ENCODE measurements around the gene ESF1. TPM values are rescaled to one million over a fixed set of nuclear protein-coding genes. Genes with fewer than 3 reads are reported as not detected.

Gene ESF1
- total RNA-seq, 1 donor from 2014 or later = 17.4 TPM

DNA sequence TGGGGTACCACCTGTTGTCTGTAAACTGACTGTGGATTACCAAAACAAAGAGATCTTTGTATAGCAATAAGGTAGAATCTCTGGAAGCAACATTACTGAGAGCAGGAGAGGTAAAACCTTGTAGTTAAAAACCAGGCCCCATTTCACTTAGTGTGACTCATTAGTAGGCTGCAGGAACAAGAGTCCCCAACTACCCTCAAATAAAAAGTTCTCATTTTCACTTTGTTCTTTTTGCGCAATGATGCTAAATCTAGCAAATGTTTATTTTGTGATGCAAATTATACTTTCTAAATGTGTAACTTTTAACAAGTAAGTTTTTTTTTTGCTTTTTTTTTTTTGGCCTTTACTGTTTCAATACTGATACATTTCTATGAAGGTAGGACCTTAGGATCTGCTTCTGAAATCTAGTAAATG lies 67.1 kb downstream of the ESF1 start:
- Mint-ChIP-seq H3K9me3 (no peaks in the 10 kb centered on the region), H3K4me1 (no peaks in the 10 kb centered on the region), H3K36me3 (peaks cover 37% of the 10 kb centered on the region), H3K4me3 (no peak overlapping the region), H3K27me3 (ENCODE audit: low read depth) (no peaks in the 10 kb centered on the region), H3K27ac (no peak overlapping the region)
- DNase-seq (ENCODE audit: low spot score in 2 of 2, unreplicated experiment in 2 of 2) = no peak
- TF ChIP-seq, protein P1, sequence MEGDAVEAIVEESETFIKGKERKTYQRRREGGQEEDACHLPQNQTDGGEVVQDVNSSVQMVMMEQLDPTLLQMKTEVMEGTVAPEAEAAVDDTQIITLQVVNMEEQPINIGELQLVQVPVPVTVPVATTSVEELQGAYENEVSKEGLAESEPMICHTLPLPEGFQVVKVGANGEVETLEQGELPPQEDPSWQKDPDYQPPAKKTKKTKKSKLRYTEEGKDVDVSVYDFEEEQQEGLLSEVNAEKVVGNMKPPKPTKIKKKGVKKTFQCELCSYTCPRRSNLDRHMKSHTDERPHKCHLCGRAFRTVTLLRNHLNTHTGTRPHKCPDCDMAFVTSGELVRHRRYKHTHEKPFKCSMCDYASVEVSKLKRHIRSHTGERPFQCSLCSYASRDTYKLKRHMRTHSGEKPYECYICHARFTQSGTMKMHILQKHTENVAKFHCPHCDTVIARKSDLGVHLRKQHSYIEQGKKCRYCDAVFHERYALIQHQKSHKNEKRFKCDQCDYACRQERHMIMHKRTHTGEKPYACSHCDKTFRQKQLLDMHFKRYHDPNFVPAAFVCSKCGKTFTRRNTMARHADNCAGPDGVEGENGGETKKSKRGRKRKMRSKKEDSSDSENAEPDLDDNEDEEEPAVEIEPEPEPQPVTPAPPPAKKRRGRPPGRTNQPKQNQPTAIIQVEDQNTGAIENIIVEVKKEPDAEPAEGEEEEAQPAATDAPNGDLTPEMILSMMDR (IDR thresholded peaks at IDR 0.05; ENCODE audit: unreplicated experiment) = no peak

DNA sequence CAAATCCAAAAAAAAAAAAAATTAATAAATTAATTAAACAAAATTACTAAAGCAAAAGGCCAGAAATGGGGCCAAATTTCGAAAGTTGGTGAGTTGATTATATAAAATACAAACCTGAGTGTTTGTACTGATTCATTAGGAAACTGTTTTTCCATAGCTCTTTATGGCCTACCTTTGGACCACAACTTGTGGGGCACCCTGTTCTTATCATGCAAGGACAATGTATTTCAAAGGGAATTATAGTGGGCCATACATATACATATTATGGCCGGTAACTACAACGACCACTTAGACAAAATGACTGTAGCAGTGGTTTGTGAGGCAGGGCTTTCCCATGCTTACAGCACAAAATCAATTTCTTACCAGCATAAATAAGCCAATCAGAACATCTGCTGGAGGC lies 69.5 kb downstream of the ESF1 start:
- Mint-ChIP-seq H3K4me1 (no peaks in the 10 kb centered on the region), H3K27ac (no peak overlapping the region), H3K36me3 (peaks cover 47% of the 10 kb centered on the region), H3K27me3 (ENCODE audit: low read depth) (no peaks in the 10 kb centered on the region), H3K9me3 (peaks cover 11% of the 10 kb centered on the region), H3K4me3 (no peak overlapping the region)
- TF ChIP-seq, protein P1 (IDR thresholded peaks at IDR 0.05; ENCODE audit: unreplicated experiment) = no peak
- DNase-seq (ENCODE audit: low spot score in 2 of 2, unreplicated experiment in 2 of 2) = no peak

DNA sequence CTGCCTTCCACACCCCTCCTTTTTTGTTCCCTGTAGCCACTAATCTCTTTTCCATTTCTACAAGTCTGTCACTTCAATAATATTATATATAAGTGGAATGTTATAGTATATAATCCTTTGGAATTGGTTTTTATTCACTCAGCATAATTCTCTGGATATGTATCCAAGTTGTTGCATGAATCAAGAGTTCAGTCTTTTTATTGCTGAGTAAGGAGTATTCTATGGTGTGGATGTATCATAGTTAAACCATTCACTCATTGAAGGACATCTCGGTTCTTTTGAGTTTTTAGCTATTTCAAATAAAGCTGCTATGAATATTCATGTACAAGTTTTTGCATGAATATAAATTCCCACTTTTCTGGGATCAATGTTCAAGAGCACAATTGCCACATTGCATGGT lies 76.5 kb downstream of the ESF1 start:
- no peak for DNase-seq (ENCODE audit: low spot score in 2 of 2, unreplicated experiment in 2 of 2)
- Mint-ChIP-seq H3K4me1 (no peaks in the 10 kb centered on the region), H3K36me3 (peaks cover 19% of the 10 kb centered on the region), H3K27me3 (ENCODE audit: low read depth) (no peaks in the 10 kb centered on the region), H3K9me3 (peaks cover 18% of the 10 kb centered on the region), H3K4me3 (no peak overlapping the region), H3K27ac (no peak overlapping the region)
- TF ChIP-seq, protein P1 (IDR thresholded peaks at IDR 0.05; ENCODE audit: unreplicated experiment) = no peak

DNA sequence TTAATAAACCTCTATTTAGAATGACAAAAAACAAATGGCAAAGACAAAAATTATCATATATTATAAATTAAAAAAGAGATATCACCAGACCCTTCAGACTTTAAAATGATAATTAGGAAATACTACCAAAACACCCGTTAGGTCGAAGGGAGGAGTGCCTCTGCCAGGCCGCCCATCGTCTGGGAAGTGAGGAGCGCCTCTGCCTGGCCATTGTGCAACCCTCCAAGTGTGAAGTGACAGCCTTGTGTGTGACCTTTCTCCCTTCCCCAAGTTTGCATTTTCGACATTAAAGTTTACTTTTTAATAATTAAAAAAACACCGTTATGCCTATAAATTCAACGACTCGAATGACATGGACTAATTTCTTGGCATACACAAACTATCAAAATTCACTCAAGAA lies 81.5 kb downstream of the ESF1 start:
- TF ChIP-seq, protein P1 (IDR thresholded peaks at IDR 0.05; ENCODE audit: unreplicated experiment) = no peak
- no peaks in the 10 kb centered on the region for H3K27me3 Mint-ChIP-seq (ENCODE audit: low read depth)
- no peaks in the 10 kb centered on the region for H3K4me1 Mint-ChIP-seq
- H3K9me3 Mint-ChIP-seq = no peaks in the 10 kb centered on the region
- no peaks in the 10 kb centered on the region for H3K36me3 Mint-ChIP-seq
- no peak for DNase-seq (ENCODE audit: low spot score in 2 of 2, unreplicated experiment in 2 of 2)
- no peak overlapping the region for H3K4me3 Mint-ChIP-seq
- no peak overlapping the region for H3K27ac Mint-ChIP-seq

DNA sequence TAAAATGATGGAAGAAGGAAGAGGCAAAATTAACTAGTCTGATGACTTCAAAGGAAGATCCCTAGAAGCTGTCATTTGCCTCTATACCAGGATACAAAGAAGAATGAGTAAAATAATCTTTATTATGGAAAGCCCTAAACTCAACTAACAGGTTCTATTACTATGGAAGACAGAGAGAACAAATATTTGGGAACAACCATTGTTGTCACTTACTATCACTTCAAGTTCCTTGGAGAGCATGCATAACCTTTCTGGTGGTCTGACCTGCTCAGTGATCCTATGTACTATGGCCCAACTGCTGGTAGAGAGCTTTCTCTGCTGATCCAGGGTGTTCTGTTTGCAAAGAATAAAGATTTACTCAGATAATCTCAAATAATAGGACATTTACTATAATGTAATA lies 83.2 kb downstream of the ESF1 start:
- Mint-ChIP-seq H3K4me1 (no peaks in the 10 kb centered on the region), H3K36me3 (no peaks in the 10 kb centered on the region), H3K9me3 (no peaks in the 10 kb centered on the region), H3K27ac (no peak overlapping the region), H3K27me3 (ENCODE audit: low read depth) (no peaks in the 10 kb centered on the region), H3K4me3 (no peak overlapping the region)
- no peak for DNase-seq (ENCODE audit: low spot score in 2 of 2, unreplicated experiment in 2 of 2)
- TF ChIP-seq, protein P1 (IDR thresholded peaks at IDR 0.05; ENCODE audit: unreplicated experiment) = no peak

DNA sequence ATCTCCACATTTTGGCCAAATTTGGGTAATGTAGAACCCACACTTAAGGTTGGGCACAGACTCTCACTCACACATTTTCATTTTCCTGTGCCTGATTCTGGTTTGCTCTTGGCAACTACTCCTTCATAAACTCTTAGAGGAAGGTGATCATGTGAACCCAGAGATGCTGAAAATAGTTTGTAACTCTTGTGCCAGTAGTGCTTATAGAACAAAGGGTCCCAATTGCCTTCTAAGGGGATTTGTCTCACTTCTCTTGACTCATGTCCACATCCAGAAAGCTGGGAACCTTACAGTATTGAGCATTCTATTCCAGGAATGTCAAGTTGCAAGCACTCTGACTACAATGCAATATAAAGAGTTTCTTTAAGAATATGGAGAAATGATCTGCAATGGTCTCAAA lies 84.0 kb downstream of the ESF1 start:
- H3K9me3 Mint-ChIP-seq = no peaks in the 10 kb centered on the region
- H3K36me3 Mint-ChIP-seq = no peaks in the 10 kb centered on the region
- TF ChIP-seq, protein P1 (IDR thresholded peaks at IDR 0.05; ENCODE audit: unreplicated experiment) = no peak
- no peaks in the 10 kb centered on the region for H3K27me3 Mint-ChIP-seq (ENCODE audit: low read depth)
- no peak overlapping the region for H3K4me3 Mint-ChIP-seq
- H3K4me1 Mint-ChIP-seq = no peaks in the 10 kb centered on the region
- H3K27ac Mint-ChIP-seq = no peak overlapping the region
- DNase-seq (ENCODE audit: low spot score in 2 of 2, unreplicated experiment in 2 of 2) = no peak
